T-helper 2 cell treated with Interferon-gamma antibody and Interleukin-4, amounts not matched to agents 100 ng/mL and 5 ng/mL, for 36 hours (primary cell): Measurements from ENCODE around the gene REEP1. TPM values are rescaled to one million over a fixed set of nuclear protein-coding genes. Genes with fewer than 3 reads are reported as not detected.
"Not testable (repeated sequence)": the region's sequence is repeated elsewhere in the genome, so short reads cannot be mapped to it uniquely, and the experiment has no call there.

Experiments used
- intact Hi-C: fragments of 100-400 bp; cut with micrococcal nuclease; formaldehyde crosslinking; loops from one replicate; pipeline ENCODE4 v1.15.1; 2023
- total RNA-seq: library from RNA; stranded (reverse); gene quantifications from 2 replicates; pipeline ENCODE4 v1.2.3, GENCODE V29; 2022

Gene REEP1
- total RNA-seq, 1 donor from 2014 or later, result 0.57 TPM

- intact Hi-C loops, result no loop called here
Observed at GRCh38 chr2:86249579-86250391, 87.6 kb downstream of the REEP1 start.

- intact Hi-C loops, result no loop called here
Observed at GRCh38 chr2:86249176-86249575, 88.2 kb downstream of the REEP1 start.

DNA sequence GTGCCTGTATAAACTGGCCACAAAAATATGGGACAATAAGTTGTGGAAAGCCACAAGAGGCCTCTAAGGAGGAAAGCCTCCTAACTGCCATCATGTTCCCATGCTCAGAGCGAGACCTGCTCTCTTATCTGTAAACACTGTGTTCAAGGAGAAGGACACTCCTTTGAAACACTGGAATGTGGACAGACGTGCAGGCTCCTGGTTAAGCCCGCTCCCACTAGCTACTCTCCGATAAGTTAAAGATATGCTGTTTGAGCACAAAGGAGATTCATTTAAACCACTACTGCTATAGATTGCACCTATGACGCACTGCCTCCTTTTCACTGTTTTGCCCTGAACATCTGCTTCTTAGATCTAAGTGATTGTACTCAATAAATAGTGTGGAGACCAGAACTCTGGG lies 92.2 kb downstream of the REEP1 start:
- intact Hi-C loops, result not testable (repeated sequence)

DNA sequence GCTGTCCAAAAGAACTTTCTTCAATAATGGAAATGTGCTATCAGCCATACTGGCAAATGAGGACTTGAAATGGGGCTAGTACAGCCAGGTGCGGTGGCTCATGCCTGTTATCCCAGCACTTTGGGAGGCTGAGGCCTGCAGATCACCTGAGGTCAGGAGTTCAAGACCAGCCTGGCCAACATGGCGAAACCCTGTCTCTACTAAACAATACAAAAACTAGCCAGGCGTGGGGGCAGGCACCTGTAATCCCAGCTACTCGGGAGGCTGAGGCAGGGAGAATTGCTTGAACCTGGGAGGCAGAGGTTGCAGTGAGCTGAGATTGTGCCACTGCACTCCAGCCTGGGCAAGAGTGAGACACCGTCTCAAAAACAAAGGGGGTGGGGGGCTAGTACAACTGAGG lies 92.6 kb downstream of the REEP1 start:
- intact Hi-C loops, result not testable (repeated sequence)

DNA sequence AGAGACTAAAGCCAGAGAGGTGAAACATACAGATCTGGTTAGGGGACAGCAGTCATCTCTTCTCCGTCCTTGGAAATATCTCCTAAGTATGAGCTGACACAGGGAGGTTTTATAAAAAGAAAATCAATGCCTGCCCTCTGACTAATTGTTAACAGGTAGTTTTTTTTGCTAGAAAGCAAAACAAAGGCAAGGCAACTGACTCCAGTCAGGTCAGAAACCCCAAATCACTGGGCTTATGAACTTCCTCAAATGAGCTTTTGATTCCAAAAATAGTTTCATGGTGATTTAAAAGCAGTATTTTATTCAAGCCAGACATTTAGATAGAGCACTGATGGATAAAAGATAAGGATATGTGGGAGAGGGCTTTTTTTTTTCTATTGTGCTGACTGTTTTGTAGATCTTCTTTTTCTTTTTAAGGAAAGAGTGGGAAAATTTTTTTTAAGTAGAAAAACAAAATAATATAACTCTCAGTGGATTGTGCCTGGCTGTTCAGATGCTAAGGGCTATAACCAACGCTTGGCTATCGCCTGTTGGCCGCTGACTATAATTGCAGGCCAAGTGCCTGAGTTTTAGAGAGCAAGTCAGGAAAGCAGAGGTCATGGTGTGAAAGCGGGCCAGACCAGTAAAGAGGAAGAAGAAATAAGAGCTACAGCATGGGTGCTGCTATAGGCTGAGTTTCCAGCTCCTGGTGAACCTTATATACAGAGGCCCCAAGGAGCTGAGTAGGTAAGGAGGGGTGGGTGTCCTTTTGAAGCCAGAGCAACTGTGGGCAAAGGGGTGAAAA lies 93.3 kb downstream of the REEP1 start:
- intact Hi-C loops, result no loop called here

DNA sequence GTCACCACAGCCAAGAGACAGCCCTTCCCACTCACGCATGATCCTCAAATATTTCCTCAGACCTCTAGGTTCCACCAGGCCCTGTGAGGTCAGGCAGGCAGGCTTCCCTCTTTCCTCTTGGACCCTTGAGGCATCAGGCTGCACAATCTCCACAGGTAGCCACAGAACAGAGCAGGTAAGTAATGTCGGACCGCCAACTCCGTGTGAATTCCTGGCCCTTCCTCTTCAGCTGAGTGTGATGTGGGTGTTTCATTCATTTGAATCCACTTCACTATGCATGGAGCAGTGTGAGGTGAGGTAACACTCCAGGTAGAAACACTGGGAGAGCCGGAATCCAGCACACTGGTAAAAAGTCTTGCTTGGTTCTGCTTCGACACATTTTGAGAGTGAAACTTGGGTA lies 94.2 kb downstream of the REEP1 start:
- intact Hi-C loops, result no loop called here

GRCh38 chr2:86241611-86242010 lies 95.8 kb downstream of the REEP1 start:
- intact Hi-C loops, result no loop called here

GRCh38 chr2:86240251-86240650 lies 97.2 kb downstream of the REEP1 start:
- intact Hi-C loops, result no loop called here

DNA sequence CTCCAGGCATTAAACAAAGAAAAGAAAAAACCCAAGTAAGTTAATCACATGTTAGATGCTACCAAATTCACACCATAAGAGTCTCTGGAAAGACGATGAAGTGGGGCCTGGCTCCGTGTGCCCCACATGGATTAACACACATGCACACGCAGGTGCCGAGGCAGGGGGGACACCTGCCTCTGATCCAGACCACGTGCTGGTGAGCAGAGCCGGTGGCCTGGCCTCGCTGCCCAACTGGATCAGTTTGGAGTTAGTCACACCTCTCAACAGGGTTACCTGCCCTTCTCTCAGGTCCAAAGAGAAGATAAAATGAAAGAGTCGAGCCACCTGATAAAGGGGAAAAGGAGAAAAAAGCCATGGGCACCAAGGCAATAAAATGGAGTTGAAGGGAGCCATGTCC lies 97.7 kb downstream of the REEP1 start:
- intact Hi-C loops, result no loop called here

DNA sequence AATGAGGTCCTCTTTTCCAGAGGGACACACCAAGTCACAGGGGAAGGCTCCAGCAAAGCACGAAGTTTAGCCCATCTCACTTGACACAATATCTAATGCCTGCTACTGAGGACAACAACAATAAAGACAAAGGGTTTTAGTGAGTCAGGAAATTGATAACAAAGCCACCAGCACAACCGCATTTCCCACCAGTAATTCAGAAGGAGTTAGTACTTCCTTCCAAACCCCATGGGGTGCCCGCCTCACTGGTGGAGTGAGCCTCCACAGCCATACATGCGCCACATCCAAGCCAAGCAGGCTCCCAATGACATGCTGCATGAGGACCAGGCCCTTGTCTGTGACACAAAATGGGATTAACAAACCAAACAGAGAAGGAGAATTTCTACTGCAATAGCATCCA lies 98.1 kb downstream of the REEP1 start:
- intact Hi-C loops, result no loop called here

GRCh38 chr2:86238354-86238753 lies 99.1 kb downstream of the REEP1 start:
- intact Hi-C loops, result no loop called here

DNA sequence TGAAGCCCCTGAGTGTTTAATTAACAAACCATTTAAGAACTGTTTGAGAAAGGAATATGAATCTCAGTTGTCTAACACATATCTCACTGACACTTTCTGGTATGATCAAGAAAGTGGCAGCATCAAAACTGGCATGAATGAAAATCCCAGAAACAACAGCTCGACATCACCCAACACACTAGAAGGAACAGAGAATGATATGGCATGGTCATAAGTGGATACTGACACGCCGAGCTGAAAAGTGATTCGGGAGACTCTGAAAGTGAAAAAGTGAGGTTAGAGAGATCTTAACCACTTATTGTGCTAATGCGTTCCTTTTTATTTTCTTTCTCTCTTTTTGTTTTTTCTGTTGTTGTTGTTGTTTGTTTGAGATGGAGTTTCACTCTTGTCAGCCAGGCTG lies 100.3 kb downstream of the REEP1 start:
- intact Hi-C loops, result no loop called here

- intact Hi-C loops, result no loop called here
Observed at GRCh38 chr2:86235196-86235980, 102.0 kb downstream of the REEP1 start.

DNA sequence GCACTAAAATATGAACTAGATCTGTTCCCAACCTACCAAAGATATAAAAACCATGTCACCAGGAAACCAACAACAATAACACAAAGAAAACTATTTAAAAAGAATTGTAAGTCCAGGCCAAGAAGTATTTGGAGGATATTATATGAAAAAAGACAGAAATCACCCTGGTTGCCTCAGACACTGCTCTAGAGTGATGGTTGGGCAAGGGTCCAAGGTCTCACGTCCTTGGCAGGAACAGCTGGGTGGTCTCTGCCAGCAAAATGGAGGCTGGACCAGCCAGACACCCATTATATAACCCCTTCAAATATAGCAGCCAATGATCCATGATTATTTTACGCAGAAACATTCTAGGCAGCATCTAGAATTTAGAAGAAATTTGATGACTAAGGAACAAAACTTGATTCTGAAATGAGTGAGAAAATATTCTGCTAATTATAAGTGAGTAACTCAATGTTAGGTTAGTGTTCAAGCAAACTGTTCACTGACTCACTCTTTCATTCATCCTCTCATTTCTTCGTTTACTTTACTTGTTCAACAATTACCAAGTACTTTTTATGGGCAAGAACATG lies 102.8 kb downstream of the REEP1 start:
- intact Hi-C loops, result no loop called here

DNA sequence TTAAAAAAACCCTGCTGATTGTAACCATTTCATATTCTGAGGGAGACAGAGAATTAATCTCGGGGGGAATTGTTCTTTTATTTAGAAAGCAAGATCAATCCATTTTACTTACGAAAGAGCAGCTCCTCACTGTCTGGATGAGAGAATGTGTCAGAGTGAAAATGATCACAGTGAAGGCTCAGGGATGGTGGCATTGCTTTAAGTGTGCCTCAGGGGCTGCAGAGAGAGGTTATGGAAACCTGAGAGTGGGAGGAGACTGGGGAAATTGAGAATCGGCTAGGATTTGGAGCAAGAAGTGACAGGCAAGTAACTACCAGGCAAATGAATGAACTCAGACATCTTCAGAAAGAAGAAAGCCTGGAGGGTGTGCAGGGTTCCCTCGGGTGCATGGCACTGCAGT lies 104.0 kb downstream of the REEP1 start:
- intact Hi-C loops, result no loop called here

- intact Hi-C loops, result no loop called here
Observed at GRCh38 chr2:86232910-86233309, 104.5 kb downstream of the REEP1 start.

- intact Hi-C loops, result no loop called here
Observed at GRCh38 chr2:86232373-86232784, 105.0 kb downstream of the REEP1 start.

DNA sequence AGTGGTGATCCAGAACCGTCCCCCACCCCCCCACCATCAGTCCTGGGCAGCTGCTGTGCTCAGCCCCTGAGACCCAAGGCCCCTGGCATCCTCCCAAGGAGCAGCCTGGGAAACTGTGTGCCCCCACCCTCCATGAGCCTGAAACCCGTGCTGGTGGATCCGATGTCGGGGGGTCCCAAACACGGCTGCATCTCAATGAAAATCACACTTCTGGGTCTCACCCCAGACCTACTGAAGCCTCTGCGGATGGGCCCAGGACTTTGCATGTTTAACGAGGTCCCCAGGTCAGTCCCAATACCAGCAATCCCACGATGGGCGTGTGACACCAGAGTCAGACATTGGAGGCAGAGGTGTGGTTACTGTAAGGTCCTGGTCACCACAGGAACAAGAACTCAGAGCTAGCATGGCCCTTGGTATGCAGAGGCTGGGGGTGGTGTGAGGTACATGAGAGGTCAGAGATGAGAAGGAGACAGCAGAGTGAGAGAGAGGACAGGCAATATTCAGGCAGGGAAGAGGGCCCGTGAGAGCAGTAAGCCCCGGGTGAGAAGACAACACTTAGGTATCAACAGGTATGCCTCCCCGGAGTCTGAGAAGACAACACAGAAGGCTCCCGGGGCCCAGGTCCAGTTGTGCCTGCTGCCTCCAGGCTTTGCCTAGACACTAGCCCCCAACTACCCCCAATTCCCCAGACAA lies 105.6 kb downstream of the REEP1 start:
- intact Hi-C loops, result no loop called here

GRCh38 chr2:86230961-86231360 lies 106.5 kb downstream of the REEP1 start:
- intact Hi-C loops, result no loop called here

GRCh38 chr2:86229221-86229620 lies 108.2 kb downstream of the REEP1 start:
- intact Hi-C loops, result loop anchor here (10.0 kb wide), 2 partner anchors 66 to 216 kb away; partner anchors contain the start of gene KDM3A

GRCh38 chr2:86228574-86228973 lies 108.9 kb downstream of the REEP1 start:
- intact Hi-C loops, result loop anchor here (10.0 kb wide), 2 partner anchors 66 to 216 kb away; partner anchors contain the start of gene KDM3A
